Panc1 (cell line): ENCODE results near the gene SMAD7. TPM values are rescaled to one million over a fixed set of nuclear protein-coding genes. Genes with fewer than 3 reads are reported as not detected.

Experiments used
- ATAC-seq: fragments of 200-7000 bp; cut with Tn5 transposase; 2 replicates; pipeline ENCODE4 v1.9.1; 2020; ENCODE audit warnings: mild to moderate bottlenecking, moderate library complexity
- BruUV-seq: library from RNA; stranded (reverse); fragments of 400-500 nt; replicated peaks from 2 replicates; lab custom pipeline; 2021; lab: Mats Ljungman, UMichigan
- CTCF ChIA-PET: fragments of 300-600 bp; sonication (Branson Sonifier 250); formaldehyde crosslinking; loops from one replicate; lab custom pipeline; 2022; ENCODE audit warnings: antibody characterized with exemption; lab: Charles Lee
- POLR2A ChIA-PET: fragments of 300-600 bp; sonication (Branson Sonifier 250); formaldehyde crosslinking; loops from one replicate; lab custom pipeline; 2022; ENCODE audit warnings: antibody characterized with exemption; lab: Charles Lee
- DNase-seq: peaks from one replicate; pipeline ENCODE4 v3.0.0-alpha.2; 2010; ENCODE audit warnings: low read depth, low spot score
- H3K27ac ChIP-seq: 2 replicates; pipeline ENCODE4 v1.5.1; 2011; ENCODE audit warnings: mild to moderate bottlenecking, low read length, inconsistent platforms
- H3K27me3 ChIP-seq: fragments of 200-500 bp; sonication (Bioruptor generic); 2 replicates; pipeline ENCODE4 v1.6.0; 2014; ENCODE audit warnings: low read length, inconsistent platforms; ENCODE audit not compliant: control insufficient read depth, insufficient read depth
- H3K36me3 ChIP-seq: fragments of 200-500 bp; sonication (Bioruptor generic); 2 replicates; pipeline ENCODE4 v1.5.1; 2014; ENCODE audit warnings: inconsistent platforms, mild to moderate bottlenecking, low read length, moderate library complexity; ENCODE audit not compliant: control insufficient read depth, insufficient read depth
- H3K4me1 ChIP-seq: 2 replicates; pipeline ENCODE4 v1.5.1; 2011; ENCODE audit warnings: inconsistent platforms, mild to moderate bottlenecking, low read length, moderate library complexity; ENCODE audit not compliant: control insufficient read depth, insufficient read depth
- H3K4me3 ChIP-seq, 2 experiments: 2 replicates each; pipeline ENCODE4 v1.5.1; 2011 to 2012; ENCODE audit warnings: low read depth in 2 of 2, low read length in 2 of 2, mild to moderate bottlenecking in 2 of 2, inconsistent platforms in 1 of 2, moderate library complexity in 1 of 2
- H3K9me3 ChIP-seq: fragments of 200-500 bp; sonication (Bioruptor generic); 2 replicates; pipeline ENCODE4 v1.5.1; 2014; ENCODE audit warnings: low read depth, mild to moderate bottlenecking, inconsistent platforms, low read length, moderate library complexity; ENCODE audit not compliant: control insufficient read depth, insufficient read depth
- CTCF ChIP-seq: fragments of 450-650 bp; IDR thresholded peaks from 2 replicates; pipeline ENCODE4 v1.5.1; 2017; ENCODE audit warnings: mild to moderate bottlenecking
- POLR2AphosphoS5 ChIP-seq: IDR thresholded peaks from 2 replicates; pipeline ENCODE4 v1.6.1; 2012; ENCODE audit warnings: mild to moderate bottlenecking, low read depth, low read length, moderate library complexity
- REST ChIP-seq, 2 experiments: IDR thresholded peaks; 2 replicates each; pipeline ENCODE4 v1.6.1; 2011 to 2012; ENCODE audit warnings: low read depth in 2 of 2, control low read depth in 1 of 2, low read length in 1 of 2, mild to moderate bottlenecking in 1 of 2, moderate library complexity in 1 of 2; ENCODE audit not compliant: insufficient read depth in 1 of 2
- SIN3A ChIP-seq: IDR thresholded peaks from 2 replicates; pipeline ENCODE4 v1.6.1; 2012; ENCODE audit warnings: low read depth, mild to moderate bottlenecking, low read length, moderate library complexity, borderline replicate concordance; ENCODE audit not compliant: insufficient read depth
- TCF7L2 ChIP-seq: IDR thresholded peaks from 2 replicates; pipeline ENCODE4 v1.6.1; 2011; ENCODE audit warnings: mild to moderate bottlenecking, low read depth, low read length, inconsistent platforms
- in situ Hi-C: cut with HindIII; loops from 2 replicates; pipeline ENCODE4 v1.10.0; 2016; ENCODE audit warnings: low sequenced_read_pairs, low pct_unique_long_range_greater_than_20kb
- intact Hi-C: fragments of 100-400 bp; cut with micrococcal nuclease; formaldehyde crosslinking; loops from one replicate; pipeline ENCODE4 v1.10.0; 2022; ENCODE audit not compliant: unreplicated experiment
- total RNA-seq: library from RNA; stranded (reverse); gene quantifications from one replicate; pipeline ENCODE4 v1.2.1, GENCODE V29; 2021; ENCODE audit not compliant: unreplicated experiment

The SMAD7 gene
- total RNA-seq, 1 experiment from 2014 or later, result 21.3 TPM

DNA sequence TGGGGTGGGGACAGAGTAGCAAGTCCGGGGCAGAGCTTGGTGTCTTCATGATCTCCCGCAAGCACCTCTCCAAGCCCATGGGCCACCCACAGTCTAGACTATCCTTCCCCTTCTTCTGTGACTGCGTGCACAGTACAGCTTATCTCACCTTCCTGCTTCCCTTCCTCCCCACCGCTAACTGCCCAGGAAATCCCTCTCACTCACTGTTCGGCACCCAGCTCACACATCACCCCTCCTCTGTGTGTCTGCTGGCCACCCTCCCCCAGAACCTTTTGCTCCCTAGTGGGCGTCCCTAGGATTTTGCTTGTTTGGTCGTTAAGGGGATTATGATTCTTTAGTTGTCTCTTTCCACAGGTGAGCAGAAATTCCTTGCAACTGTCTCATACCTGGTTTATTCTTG lies 31.5 kb upstream of the SMAD7 start:
- DNase-seq (no peak), ATAC-seq (no peak)
- Histone ChIP-seq H3K9me3 (no peaks in the 10 kb centered on the region), H3K4me1 (no peaks in the 10 kb centered on the region), H3K36me3 (no peaks in the 10 kb centered on the region), H3K4me3 (no peak overlapping the region), H3K27me3 (no peaks in the 10 kb centered on the region), H3K27ac (no peak overlapping the region)
- POLR2A ChIA-PET, result no interaction called here
- CTCF ChIA-PET, result no interaction called here
- intact Hi-C loops, result no loop called here
- BruUV-seq, result no TSS peak
- TF ChIP-seq CTCF (no peak), SIN3A (no peak), TCF7L2 (no peak), REST (IDR thresholded peaks at IDR 0.05; ENCODE audit: insufficient read depth in 1 of 2, low read depth in 2 of 2, low read length in 1 of 2) (no peak), POLR2AphosphoS5 (no peak)
- in situ Hi-C loops, result no loop called here

- Histone ChIP-seq H3K36me3 (no peaks in the 10 kb centered on the region), H3K4me1 (no peaks in the 10 kb centered on the region), H3K27me3 (no peaks in the 10 kb centered on the region), H3K27ac (no peak overlapping the region; the same call in 1 of the 2 replicates), H3K4me3 (no peak overlapping the region), H3K9me3 (no peaks in the 10 kb centered on the region)
- ChIA-PET CTCF (interaction anchor here (0.7 kb wide), 1 partner anchor 10 kb away, joined by 10 read pairs; no protein-coding TSS in a partner anchor), POLR2A (no interaction called here)
- intact Hi-C loops, result no loop called here
- ATAC-seq, result no peak
- BruUV-seq, result no TSS peak
- in situ Hi-C loops, result no loop called here
- no peak for DNase-seq
- no peak for TF ChIP-seq TCF7L2
- no peak for TF ChIP-seq REST (IDR thresholded peaks at IDR 0.05; ENCODE audit: insufficient read depth in 1 of 2, low read depth in 2 of 2, low read length in 1 of 2)
- no peak for TF ChIP-seq SIN3A
- no peak for TF ChIP-seq POLR2AphosphoS5
- TF ChIP-seq CTCF, result no peak
Measured at GRCh38 chr18:48979944-48980890, 29.5 kb upstream of the SMAD7 start.
